GM21360 (cell line): Measurements from ENCODE around the gene SPINK9.
"Not testable (repeated sequence)": the region's sequence is repeated elsewhere in the genome, so short reads cannot be mapped to it uniquely, and the experiment has no call there.

Experiments
- ATAC-seq: cut with Tn5 transposase; IDR thresholded peaks from one replicate; pipeline ENCODE4 v1.9.1; 2021; ENCODE audit warnings: mild to moderate bottlenecking, moderate library complexity; ENCODE audit not compliant: unreplicated experiment

The SPINK9 gene

GRCh38 chr5:148335259-148335658 lies at the start of gene SPINK9:
Gene SPINK9, plus strand, starts transcription at chr5:148335559. Its CDS starts 55 bp downstream, at chr5:148335614.
- no peak for ATAC-seq

GRCh38 chr5:148290271-148291195 lies 44.8 kb upstream of the SPINK9 start:
- no peak for ATAC-seq

GRCh38 chr5:148297731-148298130 lies 37.6 kb upstream of the SPINK9 start:
- ATAC-seq = no peak

- no peak for ATAC-seq
Measured at GRCh38 chr5:148306446-148306845, 28.9 kb upstream of the SPINK9 start.

- no peak for ATAC-seq
Measured at GRCh38 chr5:148309019-148309418, 26.3 kb upstream of the SPINK9 start.

- ATAC-seq = no peak
Measured at GRCh38 chr5:148309746-148310145, 25.6 kb upstream of the SPINK9 start.

- no peak for ATAC-seq
Measured at GRCh38 chr5:148311484-148311883, 23.9 kb upstream of the SPINK9 start.

GRCh38 chr5:148312153-148312552 lies 23.2 kb upstream of the SPINK9 start, which contains the start of gene SPINK7:
Gene SPINK7, plus strand, starts transcription at chr5:148312423. Its CDS starts 61 bp downstream, at chr5:148312484.
- ATAC-seq = no peak

- ATAC-seq = no peak
Measured at GRCh38 chr5:148314187-148314586, 21.2 kb upstream of the SPINK9 start.

GRCh38 chr5:148314731-148315130 lies 20.6 kb upstream of the SPINK9 start:
- ATAC-seq = no peak

- ATAC-seq = not testable (repeated sequence)
Measured at GRCh38 chr5:148320011-148320963, 15.1 kb upstream of the SPINK9 start.

- ATAC-seq = no peak
Measured at GRCh38 chr5:148333262-148333849, 2.0 kb upstream of the SPINK9 start.

- peak; percentile 80 for ATAC-seq
Measured at GRCh38 chr5:148336704-148337435, 1.5 kb downstream of the SPINK9 start.

GRCh38 chr5:148342371-148343045 lies 7.1 kb downstream of the SPINK9 start:
- ATAC-seq = no peak

- no peak for ATAC-seq
Measured at GRCh38 chr5:148343046-148343407, 7.7 kb downstream of the SPINK9 start.

- no peak for ATAC-seq
Measured at GRCh38 chr5:148343603-148344487, 8.5 kb downstream of the SPINK9 start.

GRCh38 chr5:148347706-148348105 lies 12.3 kb downstream of the SPINK9 start:
- ATAC-seq = no peak

- no peak for ATAC-seq
Measured at GRCh38 chr5:148352696-148353095, 17.3 kb downstream of the SPINK9 start.

- ATAC-seq = no peak
Measured at GRCh38 chr5:148353634-148354033, 18.3 kb downstream of the SPINK9 start.
